Measurements from ENCODE around the gene PDGFB. TPM values are rescaled to one million over a fixed set of nuclear protein-coding genes. Genes with fewer than 3 reads are reported as not detected.

The PDGFB gene
- total RNA-seq, 4 donors from 2014 or later = 12.2 to 22.3 (median 17.5) TPM

DNA sequence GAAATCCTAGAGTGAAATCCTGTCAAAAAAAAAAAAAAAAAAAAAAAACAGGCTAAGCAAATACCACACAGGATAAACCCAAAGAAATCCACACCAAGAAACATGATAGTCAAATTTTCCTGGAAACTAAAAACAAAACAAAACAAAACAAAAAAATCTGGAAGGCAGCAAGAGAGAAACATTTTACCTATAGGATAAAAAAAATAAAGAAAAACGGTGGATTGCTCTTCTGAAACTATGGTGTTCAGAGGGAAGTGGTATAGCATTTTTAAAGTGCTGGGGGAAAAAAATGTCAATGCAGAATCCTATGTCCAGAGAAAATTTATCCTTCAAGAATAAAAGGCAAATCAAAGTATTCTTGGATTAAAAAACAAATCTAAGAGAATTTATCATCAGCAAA is 50.7 kb downstream of the PDGFB start:
- no peak for TF ChIP-seq POLR2A (IDR thresholded peaks at IDR 0.05)
- TF ChIP-seq, protein P1, sequence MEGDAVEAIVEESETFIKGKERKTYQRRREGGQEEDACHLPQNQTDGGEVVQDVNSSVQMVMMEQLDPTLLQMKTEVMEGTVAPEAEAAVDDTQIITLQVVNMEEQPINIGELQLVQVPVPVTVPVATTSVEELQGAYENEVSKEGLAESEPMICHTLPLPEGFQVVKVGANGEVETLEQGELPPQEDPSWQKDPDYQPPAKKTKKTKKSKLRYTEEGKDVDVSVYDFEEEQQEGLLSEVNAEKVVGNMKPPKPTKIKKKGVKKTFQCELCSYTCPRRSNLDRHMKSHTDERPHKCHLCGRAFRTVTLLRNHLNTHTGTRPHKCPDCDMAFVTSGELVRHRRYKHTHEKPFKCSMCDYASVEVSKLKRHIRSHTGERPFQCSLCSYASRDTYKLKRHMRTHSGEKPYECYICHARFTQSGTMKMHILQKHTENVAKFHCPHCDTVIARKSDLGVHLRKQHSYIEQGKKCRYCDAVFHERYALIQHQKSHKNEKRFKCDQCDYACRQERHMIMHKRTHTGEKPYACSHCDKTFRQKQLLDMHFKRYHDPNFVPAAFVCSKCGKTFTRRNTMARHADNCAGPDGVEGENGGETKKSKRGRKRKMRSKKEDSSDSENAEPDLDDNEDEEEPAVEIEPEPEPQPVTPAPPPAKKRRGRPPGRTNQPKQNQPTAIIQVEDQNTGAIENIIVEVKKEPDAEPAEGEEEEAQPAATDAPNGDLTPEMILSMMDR (IDR thresholded peaks at IDR 0.05) = no peak
- H3K4me3 ChIP-seq (ENCODE audit: low read depth, poor library complexity, severe bottlenecking) = no peak overlapping the region
- intact Hi-C loops (cut with DNase I; ENCODE audit: low total_unique reads) = no loop called here
- WGBS, 2 donors = 0% methylated on average over 1 of the region's 1 CpG
- no peak for DNase-seq (ENCODE audit: low spot score in 2 of 2)

DNA sequence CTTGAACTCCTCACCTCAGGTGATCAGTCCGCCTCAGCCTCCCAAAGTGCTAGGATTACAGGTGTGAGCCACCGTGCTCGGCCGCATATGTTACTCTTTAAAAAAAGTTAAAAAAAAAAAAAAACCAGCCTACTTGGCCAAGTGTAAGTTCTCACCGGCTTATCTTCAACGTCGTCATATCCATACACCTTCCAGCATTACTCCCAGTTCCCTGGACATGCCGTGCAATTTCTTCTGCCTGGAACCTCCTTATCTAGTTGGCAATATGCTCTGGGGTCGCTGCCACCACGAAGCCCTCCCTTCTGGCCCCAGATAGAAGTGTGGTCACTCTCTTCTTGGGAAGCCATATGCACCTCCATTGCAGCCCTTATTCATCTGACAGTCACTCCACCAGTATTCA is 56.0 kb downstream of the PDGFB start:
- no peak overlapping the region for H3K4me3 ChIP-seq (ENCODE audit: low read depth, poor library complexity, severe bottlenecking)
- intact Hi-C loops (cut with DNase I; ENCODE audit: low total_unique reads) = no loop called here
- WGBS, 2 donors = 90 to 91% methylated on average over 10 of the region's 10 CpGs
- peak in 1 of 2 donors; percentile 31 for DNase-seq (ENCODE audit: low spot score in 2 of 2)
- TF ChIP-seq, protein P1 (IDR thresholded peaks at IDR 0.05) = no peak
- no peak for TF ChIP-seq POLR2A (IDR thresholded peaks at IDR 0.05)

DNA sequence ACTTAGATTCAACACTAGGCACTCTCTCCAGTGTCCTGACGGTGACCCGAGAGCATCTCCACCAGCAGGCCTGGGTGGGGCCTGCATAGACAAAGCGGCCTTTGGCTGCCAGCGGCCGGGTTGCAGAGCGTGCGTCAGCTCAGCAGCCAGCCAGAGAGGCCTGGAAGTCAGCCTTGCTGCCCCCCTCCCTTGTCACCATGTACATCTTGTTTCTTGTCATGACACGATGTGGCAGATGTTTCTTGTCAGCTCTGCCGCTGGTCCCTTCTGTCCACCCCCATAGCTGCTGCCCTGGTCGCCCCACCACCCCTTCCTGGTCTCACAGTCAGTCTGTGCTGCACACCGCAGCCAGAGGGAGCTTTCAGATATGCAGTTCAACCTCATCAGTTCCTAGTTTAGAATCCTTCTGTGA is 59.2 kb downstream of the PDGFB start:
- WGBS, 2 donors = 41 to 47% methylated on average over 9 to 11 of the region's 11 CpGs
- TF ChIP-seq, protein P1 (IDR thresholded peaks at IDR 0.05) = no peak
- no peak for TF ChIP-seq POLR2A (IDR thresholded peaks at IDR 0.05)
- H3K4me3 ChIP-seq (ENCODE audit: low read depth, poor library complexity, severe bottlenecking) = no peak overlapping the region
- intact Hi-C loops (cut with DNase I; ENCODE audit: low total_unique reads) = no loop called here
- peak; percentile 54 to 91 for DNase-seq (ENCODE audit: low spot score in 2 of 2)

GRCh38 chr22:39184586-39185577 is 59.9 kb downstream of the PDGFB start:
- intact Hi-C loops (cut with DNase I; ENCODE audit: low total_unique reads) = no loop called here
- 61 to 72% methylated on average over 18 to 23 of the region's 23 CpGs for WGBS, 2 donors
- H3K4me3 ChIP-seq (ENCODE audit: low read depth, poor library complexity, severe bottlenecking) = no peak overlapping the region
- TF ChIP-seq POLR2A (IDR thresholded peaks at IDR 0.05) = no peak
- TF ChIP-seq, protein P1 (IDR thresholded peaks at IDR 0.05) = no peak
- peak in 1 of 2 donors; percentile 76 for DNase-seq (ENCODE audit: low spot score in 2 of 2)

DNA sequence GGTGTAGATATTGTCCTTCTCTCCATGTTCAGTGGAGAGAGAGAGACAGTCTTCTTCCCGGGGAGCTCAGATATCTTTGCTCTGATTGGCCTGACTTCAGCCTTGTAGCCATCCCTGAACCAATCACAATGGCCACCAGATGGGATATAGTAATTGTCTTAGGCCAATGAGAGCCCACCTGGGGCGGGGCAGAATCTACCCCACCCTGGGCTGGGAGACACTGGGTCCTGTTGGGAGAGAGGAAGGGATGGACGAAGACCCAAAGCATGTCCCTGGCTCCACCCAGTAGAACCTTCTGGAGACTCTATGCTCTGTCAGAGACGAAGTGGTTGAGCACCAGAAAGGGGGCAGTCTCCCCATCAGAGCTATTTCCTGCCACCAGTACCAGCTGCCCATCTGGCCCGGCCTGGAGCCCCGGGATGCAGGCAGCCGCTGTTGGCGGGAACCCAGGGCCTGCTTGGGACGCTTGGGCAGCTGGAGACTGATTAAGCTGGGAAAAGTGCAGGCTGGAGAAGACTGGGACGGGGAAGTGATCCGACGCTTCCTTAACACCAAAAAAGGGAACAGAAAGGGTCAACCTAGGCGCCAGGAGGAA is 60.7 kb downstream of the PDGFB start:
- peak in 1 of 2 donors; percentile 78 for DNase-seq (ENCODE audit: low spot score in 2 of 2)
- intact Hi-C loops (cut with DNase I; ENCODE audit: low total_unique reads) = no loop called here

More for the DNA sequence above, 60.7 kb downstream of the PDGFB start:
- 68 to 69% methylated on average over 11 to 13 of the region's 13 CpGs for WGBS, 2 donors
- no peak overlapping the region for H3K4me3 ChIP-seq (ENCODE audit: low read depth, poor library complexity, severe bottlenecking)
- no peak for TF ChIP-seq POLR2A (IDR thresholded peaks at IDR 0.05)
- TF ChIP-seq, protein P1 (IDR thresholded peaks at IDR 0.05) = no peak
